ENCODE data around the gene TLE1.

Gene TLE1

GRCh38 chr9:81548911-81549310, 140.4 kb downstream of the TLE1 start:
- TF ChIP-seq GATA1 (IDR thresholded peaks at IDR 0.05; ENCODE audit: low read depth, low read length) (no peak), POLR2A (IDR thresholded peaks at IDR 0.05; ENCODE audit: low read length) (no peak)

DNA sequence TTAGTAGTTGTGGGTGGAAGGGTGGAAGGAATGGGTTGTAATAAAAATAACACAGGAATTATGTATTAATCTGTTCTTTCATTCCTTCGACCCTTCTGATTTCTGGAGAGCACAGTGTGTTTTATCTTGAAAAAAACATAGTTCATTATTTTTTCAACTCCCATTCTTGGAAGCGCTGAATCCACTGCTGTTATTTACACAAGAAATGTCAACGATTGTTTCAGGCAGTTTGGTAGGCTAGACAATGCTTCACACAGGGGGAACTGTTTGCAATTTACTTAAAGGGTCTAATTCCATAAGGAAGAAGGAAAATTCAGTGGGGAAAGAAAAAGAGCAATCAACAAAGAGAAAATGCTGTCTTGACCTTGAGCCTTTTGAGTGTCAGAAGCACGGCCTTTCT, 142.9 kb downstream of the TLE1 start:
- no peak for DNase-seq
- no peak for TF ChIP-seq POLR2A (IDR thresholded peaks at IDR 0.05; ENCODE audit: low read length)
- TF ChIP-seq GATA1 (IDR thresholded peaks at IDR 0.05; ENCODE audit: low read depth, low read length) = no peak

More at GRCh38 chr9:81548911-81549310, 140.4 kb downstream of the TLE1 start:
- DNase-seq = no peak

DNA sequence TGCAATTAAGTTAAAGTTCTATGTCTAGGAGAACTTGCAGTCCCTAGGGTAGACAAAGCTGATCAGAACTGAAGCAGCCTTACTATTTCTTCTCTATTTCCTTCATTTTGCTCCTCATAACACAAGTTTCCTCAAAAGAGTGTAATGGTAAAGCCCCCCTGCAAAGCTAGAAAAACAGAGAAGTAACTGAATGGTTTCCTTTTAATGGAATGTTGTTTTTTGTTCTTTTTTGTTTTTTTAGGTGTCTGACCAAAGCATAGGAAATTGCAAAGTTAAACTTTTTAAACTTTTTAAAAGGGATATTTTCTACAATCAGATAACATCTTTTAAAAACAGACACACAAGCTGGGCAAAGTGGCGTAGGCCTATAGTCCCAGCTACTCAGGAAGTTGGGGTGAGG, 145.7 kb downstream of the TLE1 start:
- DNase-seq = no peak
- no peak for TF ChIP-seq POLR2A (IDR thresholded peaks at IDR 0.05; ENCODE audit: low read length)
- no peak for TF ChIP-seq GATA1 (IDR thresholded peaks at IDR 0.05; ENCODE audit: low read depth, low read length)

DNA sequence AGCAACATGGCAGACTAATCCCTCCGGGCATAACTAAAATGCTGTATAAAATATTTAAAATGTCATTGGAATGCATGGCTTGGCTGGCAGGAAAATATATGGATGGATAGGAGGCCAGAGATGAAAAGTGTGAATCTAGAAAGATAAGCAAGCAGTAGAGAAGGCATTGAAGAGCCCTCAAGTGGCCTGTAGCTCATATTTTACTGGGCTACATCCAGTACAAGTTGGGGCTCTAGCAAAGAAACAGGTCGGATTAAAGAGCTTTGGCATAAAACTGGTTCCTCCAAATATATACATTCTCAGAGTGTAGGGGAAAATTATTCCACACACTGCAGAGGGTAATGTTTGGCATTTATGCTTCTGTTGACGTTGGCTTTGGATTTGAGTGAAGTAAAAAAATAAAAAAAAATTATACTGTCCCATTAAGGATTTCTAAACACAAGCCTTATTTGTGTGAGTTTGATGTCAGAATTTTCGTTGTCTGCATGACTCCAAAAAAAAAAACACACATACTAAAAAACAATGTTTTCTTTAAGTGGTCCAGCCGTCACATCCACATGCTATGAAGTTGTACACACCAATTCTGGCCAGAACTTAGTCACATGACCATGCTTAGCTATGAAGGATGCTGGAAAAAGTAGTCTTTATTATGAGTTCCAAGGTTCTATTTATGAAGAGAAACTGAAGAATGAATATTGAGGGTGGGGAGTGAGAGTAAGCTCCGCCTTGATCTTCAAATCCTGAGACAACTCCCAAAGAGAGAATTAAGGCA, 147.0 kb downstream of the TLE1 start:
- TF ChIP-seq POLR2A (IDR thresholded peaks at IDR 0.05; ENCODE audit: low read length) (no peak), GATA1 (IDR thresholded peaks at IDR 0.05; ENCODE audit: low read depth, low read length) (no peak)
- no peak for DNase-seq

- DNase-seq = no peak
- TF ChIP-seq POLR2A (IDR thresholded peaks at IDR 0.05; ENCODE audit: low read length) (no peak), GATA1 (IDR thresholded peaks at IDR 0.05; ENCODE audit: low read depth, low read length) (no peak)
These were observed 149.1 kb downstream of the TLE1 start for GRCh38 chr9:81540142-81540710.

GRCh38 chr9:81539317-81539716, 150.0 kb downstream of the TLE1 start:
- TF ChIP-seq POLR2A (IDR thresholded peaks at IDR 0.05; ENCODE audit: low read length) (no peak), GATA1 (IDR thresholded peaks at IDR 0.05; ENCODE audit: low read depth, low read length) (no peak)

GRCh38 chr9:81538890-81539289, 150.5 kb downstream of the TLE1 start:
- no peak for DNase-seq
- no peak for TF ChIP-seq GATA1 (IDR thresholded peaks at IDR 0.05; ENCODE audit: low read depth, low read length)
- TF ChIP-seq POLR2A (IDR thresholded peaks at IDR 0.05; ENCODE audit: low read length) = no peak

More at GRCh38 chr9:81539317-81539716, 150.0 kb downstream of the TLE1 start:
- no peak for DNase-seq

GRCh38 chr9:81537964-81538363, 151.4 kb downstream of the TLE1 start:
- TF ChIP-seq POLR2A (IDR thresholded peaks at IDR 0.05; ENCODE audit: low read length) (no peak), GATA1 (IDR thresholded peaks at IDR 0.05; ENCODE audit: low read depth, low read length) (no peak)
- no peak for DNase-seq

- TF ChIP-seq GATA1 (IDR thresholded peaks at IDR 0.05; ENCODE audit: low read depth, low read length) = no peak
- no peak for TF ChIP-seq POLR2A (IDR thresholded peaks at IDR 0.05; ENCODE audit: low read length)
- DNase-seq = no peak
These were observed 152.9 kb downstream of the TLE1 start for GRCh38 chr9:81536242-81537025.

DNA sequence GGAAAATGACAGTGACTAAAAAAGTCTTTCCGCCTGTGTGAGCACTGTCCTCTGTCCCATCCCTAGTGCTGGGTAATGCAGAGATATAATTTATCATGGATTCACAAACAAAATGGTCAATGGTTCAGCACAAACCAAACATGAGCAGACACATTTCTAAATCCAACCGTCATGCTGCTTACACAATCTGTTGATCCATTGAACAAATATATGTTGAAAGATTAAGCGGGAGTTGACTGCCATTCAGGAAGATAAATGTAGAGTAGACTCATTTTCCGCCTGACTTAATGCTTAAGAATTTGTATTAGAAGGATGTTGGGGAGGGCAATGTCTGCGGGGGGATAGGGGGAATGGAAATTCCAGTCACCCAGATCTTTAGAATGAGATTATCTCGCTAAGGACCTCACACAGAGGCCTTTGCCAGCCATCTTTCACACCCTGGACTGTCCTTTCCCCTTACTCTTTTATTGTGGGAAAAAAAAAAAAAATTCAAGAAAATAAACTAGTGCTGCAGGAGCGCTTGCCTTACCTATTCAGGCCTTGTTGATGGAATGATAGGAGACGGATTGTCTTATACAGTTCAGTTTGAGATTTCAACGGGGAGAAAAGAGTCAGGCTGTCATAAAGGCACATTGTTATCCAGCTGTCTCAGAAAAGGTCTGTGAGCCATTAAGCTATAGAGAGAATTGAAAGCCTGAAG, 153.7 kb downstream of the TLE1 start:
- TF ChIP-seq POLR2A (IDR thresholded peaks at IDR 0.05; ENCODE audit: low read length) (no peak), GATA1 (IDR thresholded peaks at IDR 0.05; ENCODE audit: low read depth, low read length) (no peak)
- no peak for DNase-seq

GRCh38 chr9:81534138-81534875, 155.0 kb downstream of the TLE1 start:
- no peak for DNase-seq

More at GRCh38 chr9:81534138-81534875, 155.0 kb downstream of the TLE1 start:
- TF ChIP-seq POLR2A (IDR thresholded peaks at IDR 0.05; ENCODE audit: low read length) (no peak), GATA1 (IDR thresholded peaks at IDR 0.05; ENCODE audit: low read depth, low read length) (no peak)

Data from erythroblast (primary cell).